Mucosa of gallbladder (tissue), 1 donor: ENCODE results near the gene SLAMF1. TPM values are rescaled to one million over a fixed set of nuclear protein-coding genes. Genes with fewer than 3 reads are reported as not detected.

Experiments used
- DNase-seq: peaks from one replicate; pipeline ENCODE4 v3.0.0-alpha.2; 2020; ENCODE audit warnings: low spot score
- total RNA-seq: library from RNA; stranded (reverse); gene quantifications from one replicate; pipeline ENCODE4 v1.2.1, GENCODE V29; 2021
- donor health status: DM: no; HTN: no; CAD: no.

Gene SLAMF1
- total RNA-seq, 1 donor from 2014 or later, result 2.8 TPM

- no peak for DNase-seq
Measured at GRCh38 chr1:160625321-160625720, 21.5 kb downstream of the SLAMF1 start.

GRCh38 chr1:160624464-160624863 lies 22.4 kb downstream of the SLAMF1 start:
- no peak for DNase-seq

GRCh38 chr1:160623862-160624261 lies 23.0 kb downstream of the SLAMF1 start:
- no peak for DNase-seq

GRCh38 chr1:160623227-160623633 lies 23.6 kb downstream of the SLAMF1 start:
- DNase-seq, result no peak

GRCh38 chr1:160622501-160623226 lies 24.2 kb downstream of the SLAMF1 start:
- DNase-seq, result no peak

- DNase-seq, result no peak
Measured at GRCh38 chr1:160621633-160622413, 25.0 kb downstream of the SLAMF1 start.

GRCh38 chr1:160620942-160621632 lies 25.8 kb downstream of the SLAMF1 start:
- DNase-seq, result no peak

GRCh38 chr1:160619742-160620277 lies 27.0 kb downstream of the SLAMF1 start:
- no peak for DNase-seq

GRCh38 chr1:160618763-160619274 lies 28.0 kb downstream of the SLAMF1 start:
- no peak for DNase-seq

GRCh38 chr1:160618327-160618726 lies 28.5 kb downstream of the SLAMF1 start:
- no peak for DNase-seq

- DNase-seq, result no peak
Measured at GRCh38 chr1:160615660-160616059, 31.2 kb downstream of the SLAMF1 start.

- DNase-seq, result no peak
Measured at GRCh38 chr1:160614410-160614809, 32.4 kb downstream of the SLAMF1 start.

- DNase-seq, result no peak
Measured at GRCh38 chr1:160612613-160613218, 34.1 kb downstream of the SLAMF1 start.

GRCh38 chr1:160610569-160611242 lies 36.1 kb downstream of the SLAMF1 start:
- no peak for DNase-seq

- DNase-seq, result no peak
Measured at GRCh38 chr1:160608941-160609340, 37.9 kb downstream of the SLAMF1 start.

- no peak for DNase-seq
Measured at GRCh38 chr1:160608514-160608913, 38.3 kb downstream of the SLAMF1 start.

GRCh38 chr1:160608057-160608456 lies 38.8 kb downstream of the SLAMF1 start:
- no peak for DNase-seq

- no peak for DNase-seq
Measured at GRCh38 chr1:160607672-160608032, 39.2 kb downstream of the SLAMF1 start.

GRCh38 chr1:160607011-160607671 lies 39.7 kb downstream of the SLAMF1 start:
- peak; percentile 67 for DNase-seq

GRCh38 chr1:160606611-160607010 lies 40.2 kb downstream of the SLAMF1 start:
- no peak for DNase-seq
